Measurements from ENCODE around the gene CRYBG3.

The CRYBG3 gene

DNA sequence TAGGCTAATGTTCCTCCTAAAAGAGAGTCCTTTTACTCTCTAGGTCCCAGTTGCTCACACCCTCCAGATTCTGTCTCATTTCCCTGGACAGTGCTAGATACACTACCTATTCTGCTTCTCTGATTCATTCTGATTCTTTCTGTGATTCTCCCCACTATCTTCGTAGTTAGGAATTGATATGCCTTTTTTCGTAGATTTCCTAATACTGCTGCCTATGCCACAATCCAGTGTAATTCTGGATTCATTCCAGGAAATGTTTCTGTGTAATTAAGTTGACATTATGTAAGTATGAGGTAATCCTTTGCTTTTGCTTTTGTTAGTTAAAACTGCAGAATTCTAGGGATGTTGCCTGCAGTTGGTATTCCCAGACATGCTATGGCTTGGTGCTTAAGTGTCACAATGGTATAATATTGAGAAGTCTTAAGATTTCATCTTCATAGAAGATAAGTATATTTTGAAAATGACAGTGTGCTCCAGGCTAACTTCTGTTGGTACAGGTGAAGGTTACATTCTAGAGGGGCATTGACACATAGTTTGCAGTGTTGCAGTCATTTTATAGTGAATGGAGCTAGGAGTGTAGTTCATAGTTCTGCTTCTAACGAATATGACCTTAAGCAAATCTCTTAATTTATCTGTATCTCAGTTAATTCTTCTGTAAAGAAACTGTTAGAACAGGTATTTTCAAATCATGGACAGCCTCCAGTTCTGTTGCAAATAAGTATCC is 96.2 kb downstream of the CRYBG3 start:
- no peak overlapping the region for H3K4me3 ChIP-seq (ENCODE audit: extremely low read depth, insufficient read depth, low read length, poor library complexity, severe bottlenecking)
- H3K9me3 ChIP-seq (ENCODE audit: control insufficient read depth, low read length): no peaks in the 10 kb centered on the region
- no peaks in the 10 kb centered on the region for H3K4me1 ChIP-seq (ENCODE audit: control insufficient read depth, insufficient read depth, low read length, poor library complexity, severe bottlenecking)
- no peak overlapping the region for H3K27ac ChIP-seq (ENCODE audit: low read depth, low read length, severe bottlenecking)
- WGBS, 2 experiments (ENCODE audit: insufficient coverage in 2 of 2): 60 to 63% methylated on average over 1 to 2 of the region's 3 CpGs
- H3K36me3 ChIP-seq (ENCODE audit: control insufficient read depth, insufficient read depth, low read length): peaks cover 10% of the 10 kb centered on the region

DNA sequence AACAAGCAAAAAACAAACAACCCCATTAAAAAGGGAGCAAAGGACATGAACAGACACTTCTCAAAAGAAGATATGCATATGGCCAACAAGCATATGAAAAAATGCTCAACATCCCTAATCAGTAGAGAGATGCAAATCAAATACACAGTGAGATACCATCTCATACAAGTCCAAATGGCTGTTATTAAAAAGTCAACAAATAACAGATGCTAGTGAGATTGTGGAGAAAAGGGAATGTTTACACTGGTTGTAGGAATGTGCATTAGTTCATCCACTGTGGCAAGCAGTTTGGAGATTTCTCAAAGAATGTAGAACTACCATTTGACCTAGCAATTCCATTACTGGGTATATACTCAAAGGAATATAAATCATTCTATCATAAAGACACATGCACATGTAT is 105.9 kb downstream of the CRYBG3 start:
- no peaks in the 10 kb centered on the region for H3K36me3 ChIP-seq (ENCODE audit: control insufficient read depth, insufficient read depth, low read length)
- H3K4me3 ChIP-seq (ENCODE audit: extremely low read depth, insufficient read depth, low read length, poor library complexity, severe bottlenecking): no peak overlapping the region
- no peaks in the 10 kb centered on the region for H3K9me3 ChIP-seq (ENCODE audit: control insufficient read depth, low read length)
- H3K27ac ChIP-seq (ENCODE audit: low read depth, low read length, severe bottlenecking): no peak overlapping the region
- no peaks in the 10 kb centered on the region for H3K4me1 ChIP-seq (ENCODE audit: control insufficient read depth, insufficient read depth, low read length, poor library complexity, severe bottlenecking)

GRCh38 chr3:97928986-97929385 is 107.2 kb downstream of the CRYBG3 start:
- Histone ChIP-seq H3K27ac (ENCODE audit: low read depth, low read length, severe bottlenecking) (no peak overlapping the region), H3K36me3 (ENCODE audit: control insufficient read depth, insufficient read depth, low read length) (no peaks in the 10 kb centered on the region), H3K9me3 (ENCODE audit: control insufficient read depth, low read length) (no peaks in the 10 kb centered on the region), H3K4me3 (ENCODE audit: extremely low read depth, insufficient read depth, low read length, poor library complexity, severe bottlenecking) (no peak overlapping the region), H3K4me1 (ENCODE audit: control insufficient read depth, insufficient read depth, low read length, poor library complexity, severe bottlenecking) (no peaks in the 10 kb centered on the region)
- WGBS, 2 experiments (ENCODE audit: insufficient coverage in 2 of 2): 92 to 100% methylated on average over 1 to 2 of the region's 4 CpGs

- no peaks in the 10 kb centered on the region for H3K9me3 ChIP-seq (ENCODE audit: control insufficient read depth, low read length)
- no peak overlapping the region for H3K4me3 ChIP-seq (ENCODE audit: extremely low read depth, insufficient read depth, low read length, poor library complexity, severe bottlenecking)
- no peaks in the 10 kb centered on the region for H3K36me3 ChIP-seq (ENCODE audit: control insufficient read depth, insufficient read depth, low read length)
- H3K27ac ChIP-seq (ENCODE audit: low read depth, low read length, severe bottlenecking): no peak overlapping the region
- no peaks in the 10 kb centered on the region for H3K4me1 ChIP-seq (ENCODE audit: control insufficient read depth, insufficient read depth, low read length, poor library complexity, severe bottlenecking)
These were observed 108.2 kb downstream of the CRYBG3 start for GRCh38 chr3:97930018-97930417.

DNA sequence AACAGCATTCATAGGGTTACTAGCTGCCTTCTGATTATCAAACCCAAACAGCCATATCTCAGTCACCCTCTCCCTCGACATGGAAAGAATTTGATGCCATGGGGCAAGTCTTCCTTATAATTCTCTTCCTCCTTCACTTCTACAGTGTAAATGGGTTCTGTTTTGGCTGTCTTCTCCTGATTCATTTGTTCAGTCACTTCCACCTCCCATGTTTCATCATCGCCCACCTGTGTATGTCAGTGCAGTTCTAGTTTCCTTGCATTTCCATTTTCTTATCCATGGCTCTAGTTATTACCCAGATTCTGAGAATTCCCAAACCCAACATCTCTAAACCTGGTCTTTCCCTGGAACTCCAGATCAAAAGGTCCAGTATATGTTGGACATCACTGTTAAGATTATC is 109.4 kb downstream of the CRYBG3 start:
- no peak overlapping the region for H3K4me3 ChIP-seq (ENCODE audit: extremely low read depth, insufficient read depth, low read length, poor library complexity, severe bottlenecking)
- H3K36me3 ChIP-seq (ENCODE audit: control insufficient read depth, insufficient read depth, low read length): no peaks in the 10 kb centered on the region
- H3K4me1 ChIP-seq (ENCODE audit: control insufficient read depth, insufficient read depth, low read length, poor library complexity, severe bottlenecking): no peaks in the 10 kb centered on the region
- no peak overlapping the region for H3K27ac ChIP-seq (ENCODE audit: low read depth, low read length, severe bottlenecking)
- no peaks in the 10 kb centered on the region for H3K9me3 ChIP-seq (ENCODE audit: control insufficient read depth, low read length)
- 50% methylated on average over 2 of the region's 2 CpGs for WGBS, 2 experiments (ENCODE audit: insufficient coverage in 2 of 2)

DNA sequence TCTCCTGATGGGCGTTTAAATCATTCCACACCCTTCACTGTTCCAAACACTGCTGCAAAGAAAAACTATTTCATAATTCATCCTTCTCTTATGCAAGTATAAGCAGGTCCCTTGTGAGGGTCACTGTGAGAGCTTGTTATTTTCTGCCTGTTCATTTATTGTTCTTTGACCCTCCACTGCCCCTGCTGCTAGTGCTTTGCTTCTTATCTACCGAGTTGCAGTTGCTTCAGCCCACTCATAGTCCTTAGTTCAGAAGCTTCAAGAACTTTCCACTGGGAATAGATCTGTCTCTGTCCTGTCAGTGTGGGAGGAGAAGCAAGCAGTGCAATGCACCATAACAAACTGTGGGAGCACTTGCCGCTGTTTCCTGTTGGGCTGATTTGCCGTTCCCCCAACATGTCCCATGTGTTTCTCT is 110.6 kb downstream of the CRYBG3 start:
- H3K36me3 ChIP-seq (ENCODE audit: control insufficient read depth, insufficient read depth, low read length): peaks cover 5% of the 10 kb centered on the region
- no peak overlapping the region for H3K4me3 ChIP-seq (ENCODE audit: extremely low read depth, insufficient read depth, low read length, poor library complexity, severe bottlenecking)
- H3K9me3 ChIP-seq (ENCODE audit: control insufficient read depth, low read length): no peaks in the 10 kb centered on the region
- 91 to 95% methylated on average over 2 to 3 of the region's 4 CpGs for WGBS, 2 experiments (ENCODE audit: insufficient coverage in 2 of 2)
- no peaks in the 10 kb centered on the region for H3K4me1 ChIP-seq (ENCODE audit: control insufficient read depth, insufficient read depth, low read length, poor library complexity, severe bottlenecking)
- no peak overlapping the region for H3K27ac ChIP-seq (ENCODE audit: low read depth, low read length, severe bottlenecking)

GRCh38 chr3:97934980-97935695 is 113.3 kb downstream of the CRYBG3 start:
- Histone ChIP-seq H3K4me1 (ENCODE audit: control insufficient read depth, insufficient read depth, low read length, poor library complexity, severe bottlenecking) (no peaks in the 10 kb centered on the region), H3K36me3 (ENCODE audit: control insufficient read depth, insufficient read depth, low read length) (peaks cover 10% of the 10 kb centered on the region), H3K9me3 (ENCODE audit: control insufficient read depth, low read length) (no peaks in the 10 kb centered on the region), H3K27ac (ENCODE audit: low read depth, low read length, severe bottlenecking) (no peak overlapping the region), H3K4me3 (ENCODE audit: extremely low read depth, insufficient read depth, low read length, poor library complexity, severe bottlenecking) (no peak overlapping the region)
- WGBS, 2 experiments (ENCODE audit: insufficient coverage in 2 of 2): 85 to 100% methylated on average over 1 of the region's 3 CpGs

GRCh38 chr3:97935842-97936241 is 114.0 kb downstream of the CRYBG3 start:
- H3K36me3 ChIP-seq (ENCODE audit: control insufficient read depth, insufficient read depth, low read length): peaks cover 10% of the 10 kb centered on the region
- no peak overlapping the region for H3K27ac ChIP-seq (ENCODE audit: low read depth, low read length, severe bottlenecking)
- WGBS, 2 experiments (ENCODE audit: insufficient coverage in 2 of 2): 83% methylated on average over 1 of the region's 1 CpG; no CpG with 5 or more reads in 1 of the 2 experiments

DNA sequence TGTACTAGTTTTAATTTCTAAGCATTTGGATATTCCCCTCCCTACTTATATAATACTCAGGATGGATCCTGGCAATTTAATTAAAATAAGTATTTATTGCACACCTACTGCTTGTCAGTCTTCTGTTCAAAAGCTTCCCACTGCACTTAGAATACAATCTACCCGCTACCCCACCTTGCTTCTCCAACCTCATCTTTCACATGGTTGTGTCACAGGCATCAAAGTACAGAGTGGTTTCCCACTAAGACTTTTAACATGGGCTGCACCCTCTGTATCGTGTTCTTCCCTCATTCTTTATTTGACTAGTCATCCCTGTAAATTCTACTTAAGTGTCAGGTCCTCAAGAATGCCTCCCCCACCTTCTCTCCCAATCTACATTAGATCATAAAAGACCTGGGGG is 115.4 kb downstream of the CRYBG3 start:
- peaks cover 12% of the 10 kb centered on the region for H3K36me3 ChIP-seq (ENCODE audit: control insufficient read depth, insufficient read depth, low read length)
- H3K4me1 ChIP-seq (ENCODE audit: control insufficient read depth, insufficient read depth, low read length, poor library complexity, severe bottlenecking): no peaks in the 10 kb centered on the region
- no peak overlapping the region for H3K27ac ChIP-seq (ENCODE audit: low read depth, low read length, severe bottlenecking)
- no peak overlapping the region for H3K4me3 ChIP-seq (ENCODE audit: extremely low read depth, insufficient read depth, low read length, poor library complexity, severe bottlenecking)
- WGBS, 2 experiments (ENCODE audit: insufficient coverage in 2 of 2): 90 to 94% methylated on average over 2 of the region's 2 CpGs
- H3K9me3 ChIP-seq (ENCODE audit: control insufficient read depth, low read length): no peaks in the 10 kb centered on the region

More at GRCh38 chr3:97935842-97936241, 114.0 kb downstream of the CRYBG3 start:
- Histone ChIP-seq H3K4me1 (ENCODE audit: control insufficient read depth, insufficient read depth, low read length, poor library complexity, severe bottlenecking) (no peaks in the 10 kb centered on the region), H3K4me3 (ENCODE audit: extremely low read depth, insufficient read depth, low read length, poor library complexity, severe bottlenecking) (no peak overlapping the region), H3K9me3 (ENCODE audit: control insufficient read depth, low read length) (no peaks in the 10 kb centered on the region)

DNA sequence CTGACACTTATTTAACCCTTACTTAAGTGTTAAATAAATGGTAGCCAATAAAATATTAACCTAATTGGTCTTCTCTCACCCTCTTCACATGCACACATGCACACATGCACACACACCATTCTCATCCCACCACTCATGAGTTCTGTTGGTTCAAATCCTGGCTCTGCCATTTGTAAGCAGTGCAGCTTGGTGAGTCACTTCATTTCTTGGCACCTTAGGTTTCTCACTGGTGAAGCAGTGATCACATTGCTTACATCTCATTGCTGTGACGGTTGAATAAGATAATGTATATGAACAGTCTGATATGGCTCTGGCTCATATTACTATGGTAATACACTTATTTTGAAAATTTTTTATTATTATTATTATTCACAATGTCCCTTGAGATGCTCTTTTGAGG is 116.6 kb downstream of the CRYBG3 start:
- Histone ChIP-seq H3K27ac (ENCODE audit: low read depth, low read length, severe bottlenecking) (no peak overlapping the region), H3K9me3 (ENCODE audit: control insufficient read depth, low read length) (no peaks in the 10 kb centered on the region), H3K4me3 (ENCODE audit: extremely low read depth, insufficient read depth, low read length, poor library complexity, severe bottlenecking) (no peak overlapping the region), H3K4me1 (ENCODE audit: control insufficient read depth, insufficient read depth, low read length, poor library complexity, severe bottlenecking) (no peaks in the 10 kb centered on the region), H3K36me3 (ENCODE audit: control insufficient read depth, insufficient read depth, low read length) (peaks cover 14% of the 10 kb centered on the region)
- no CpG with 5 or more reads among the region's 1 CpG for WGBS, 2 experiments (ENCODE audit: insufficient coverage in 2 of 2)

DNA sequence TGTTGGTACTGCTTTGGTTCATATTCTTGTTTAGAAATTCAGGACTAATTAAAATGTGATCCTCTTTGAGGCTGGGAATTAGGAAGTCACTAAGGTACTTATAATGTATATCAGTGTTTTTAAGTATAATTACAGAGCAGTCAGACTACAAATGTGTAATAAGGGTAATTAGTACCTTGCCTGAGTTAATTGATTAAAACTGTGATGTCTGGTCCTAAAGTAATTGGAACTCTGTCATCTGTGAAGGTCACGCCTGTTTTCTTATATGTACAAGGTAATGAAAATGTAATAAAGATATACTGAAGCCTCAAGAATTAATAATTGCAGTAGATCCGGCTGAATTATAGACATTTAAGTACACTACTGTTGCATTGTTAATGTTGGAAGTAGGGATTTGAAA is 117.6 kb downstream of the CRYBG3 start:
- Histone ChIP-seq H3K27ac (ENCODE audit: low read depth, low read length, severe bottlenecking) (no peak overlapping the region), H3K36me3 (ENCODE audit: control insufficient read depth, insufficient read depth, low read length) (peaks cover 14% of the 10 kb centered on the region), H3K4me3 (ENCODE audit: extremely low read depth, insufficient read depth, low read length, poor library complexity, severe bottlenecking) (no peak overlapping the region), H3K9me3 (ENCODE audit: control insufficient read depth, low read length) (no peaks in the 10 kb centered on the region), H3K4me1 (ENCODE audit: control insufficient read depth, insufficient read depth, low read length, poor library complexity, severe bottlenecking) (no peaks in the 10 kb centered on the region)
- 95% methylated on average over 2 of the region's 2 CpGs; no CpG with 5 or more reads in 1 of the 2 experiments for WGBS, 2 experiments (ENCODE audit: insufficient coverage in 2 of 2)
